SJCRH30 (cell line): ENCODE results near the gene PIM3. TPM values are rescaled to one million over a fixed set of nuclear protein-coding genes. Genes with fewer than 3 reads are reported as not detected.
"Not testable (repeated sequence)": the region's sequence is repeated elsewhere in the genome, so short reads cannot be mapped to it uniquely, and the experiment has no call there.

Source experiments
- DNase-seq, 2 experiments: peaks; one replicate each; pipeline ENCODE4 v3.0.0-alpha.2; 2015 to 2020
- H3K27ac ChIP-seq: fragments of 250-450 bp; sonication (Bioruptor Pico); 2 replicates; pipeline ENCODE4 v1.5.1; 2020; ENCODE audit warnings: mild to moderate bottlenecking, moderate library complexity
- H3K27me3 ChIP-seq: fragments of 250-450 bp; sonication (Bioruptor Pico); 2 replicates; pipeline ENCODE4 v1.5.1; 2020; ENCODE audit warnings: mild to moderate bottlenecking, moderate library complexity
- H3K36me3 ChIP-seq: fragments of 250-450 bp; sonication (Bioruptor Pico); 2 replicates; pipeline ENCODE4 v1.5.1; 2020; ENCODE audit warnings: mild to moderate bottlenecking, moderate library complexity
- H3K4me1 ChIP-seq: fragments of 250-450 bp; sonication (Bioruptor Pico); 2 replicates; pipeline ENCODE4 v1.5.1; 2020; ENCODE audit warnings: mild to moderate bottlenecking, moderate library complexity
- H3K4me3 ChIP-seq: fragments of 250-450 bp; sonication (Bioruptor Pico); 2 replicates; pipeline ENCODE4 v1.5.1; 2020; ENCODE audit warnings: mild to moderate bottlenecking, moderate library complexity
- H3K9me3 ChIP-seq: fragments of 250-450 bp; sonication (Bioruptor Pico); replicated peaks from 2 replicates; pipeline ENCODE4 v1.5.1; 2020; ENCODE audit warnings: mild to moderate bottlenecking, moderate library complexity
- total RNA-seq: library from RNA; depleted of rRNA; stranded (reverse); fragments of >200 nt; shearing (Covaris generic); gene quantifications from 2 replicates; pipeline ENCODE4 v1.2.3, GENCODE V29; 2014

The PIM3 gene
- total RNA-seq, 1 experiment from 2014 or later = 51.2 TPM

DNA sequence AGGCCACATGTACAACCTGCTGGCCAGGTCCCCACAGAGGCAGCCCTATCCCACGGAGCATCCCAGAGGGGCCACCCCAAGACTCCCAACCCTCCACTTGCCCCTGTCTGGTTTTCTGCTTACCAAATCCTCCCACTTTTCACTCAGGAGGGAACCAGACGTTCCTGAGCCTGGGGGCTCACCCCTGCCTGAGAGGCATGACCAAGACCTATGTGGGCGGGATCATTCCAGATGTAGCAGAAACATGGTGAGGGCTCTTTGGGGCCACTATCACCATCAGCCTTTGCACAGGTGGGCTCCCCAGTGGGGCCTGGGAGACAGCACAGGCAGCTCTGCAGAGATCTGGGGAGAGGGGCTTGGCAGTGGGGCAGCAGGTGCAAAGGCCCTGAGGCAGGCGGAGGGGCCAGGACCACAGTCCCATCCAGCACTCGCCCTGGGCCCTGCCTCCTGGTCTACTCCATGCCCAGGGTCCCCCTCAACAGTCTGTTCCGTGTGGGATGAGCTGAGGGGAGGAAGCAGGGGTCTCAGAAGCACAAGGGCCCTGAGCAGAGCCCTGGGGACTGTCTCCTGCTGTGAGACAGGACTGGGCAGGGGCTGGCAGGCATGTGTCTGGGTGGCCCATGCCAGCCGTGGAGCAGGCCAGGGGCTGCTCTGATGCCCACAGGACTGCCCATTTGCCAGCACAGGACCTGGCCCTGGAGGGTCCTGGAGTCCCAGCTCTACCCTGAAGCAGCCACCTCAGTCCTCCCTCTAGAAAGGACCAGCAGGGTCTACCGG is 9.4 kb downstream of the PIM3 start:
- peaks cover 4% of the 10 kb centered on the region; the same call in 1 of the 2 replicates for H3K9me3 ChIP-seq
- no peak overlapping the region for H3K4me3 ChIP-seq
- peaks cover 24% of the 10 kb centered on the region for H3K4me1 ChIP-seq
- H3K36me3 ChIP-seq = no peaks in the 10 kb centered on the region
- H3K27me3 ChIP-seq = no peaks in the 10 kb centered on the region
- H3K27ac ChIP-seq = no peak overlapping the region
- DNase-seq = peak; percentile 13

DNA sequence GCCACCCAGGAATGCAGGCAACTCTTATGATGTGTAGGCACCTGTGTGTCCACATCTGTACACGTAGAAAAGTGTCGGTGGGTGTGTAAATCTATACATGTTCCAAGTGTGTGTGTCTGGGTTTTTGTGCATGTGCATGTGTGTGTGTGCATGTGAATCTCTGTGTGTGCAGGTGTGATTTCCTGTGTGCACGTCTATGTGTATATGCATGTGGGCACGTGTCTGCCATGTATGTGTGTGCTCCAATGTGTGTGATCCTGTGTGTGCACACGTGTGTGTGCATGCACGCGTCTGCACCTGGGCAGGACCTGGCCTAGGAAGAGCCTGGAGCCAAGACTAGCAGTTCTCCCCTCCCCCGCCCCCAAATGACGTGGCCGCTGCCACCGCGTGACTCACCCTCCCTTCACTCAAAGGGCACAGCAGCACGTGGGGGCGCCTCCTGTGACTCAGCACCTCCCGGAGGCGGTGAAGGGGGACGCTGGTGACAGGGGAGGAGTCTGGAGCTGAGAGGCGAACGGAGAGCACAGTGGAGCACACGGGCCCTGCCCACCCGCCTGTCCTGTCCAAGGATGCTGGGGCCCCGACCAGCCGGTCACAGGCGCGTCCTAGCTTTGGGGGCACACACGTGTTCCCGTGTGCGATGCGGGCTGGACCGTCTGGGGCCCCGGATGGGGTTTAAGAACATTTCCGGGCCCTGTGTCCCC is 10.1 kb downstream of the PIM3 start:
- peak; percentile 90 to 92 for DNase-seq
- no peaks in the 10 kb centered on the region for H3K36me3 ChIP-seq
- H3K4me3 ChIP-seq = peak overlapping the region; percentile 48
- H3K27ac ChIP-seq = peak overlapping the region; percentile 28; the same call in 1 of the 2 replicates
- H3K9me3 ChIP-seq = peaks cover 4% of the 10 kb centered on the region; the same call in 1 of the 2 replicates
- peaks cover 22% of the 10 kb centered on the region for H3K4me1 ChIP-seq
- H3K27me3 ChIP-seq = no peaks in the 10 kb centered on the region

- Histone ChIP-seq H3K9me3 (peaks cover 4% of the 10 kb centered on the region; the same call in 1 of the 2 replicates), H3K4me3 (peak overlapping the region; percentile 48), H3K27ac (peak overlapping the region; percentile 28; the same call in 1 of the 2 replicates), H3K36me3 (no peaks in the 10 kb centered on the region), H3K27me3 (no peaks in the 10 kb centered on the region), H3K4me1 (peaks cover 13% of the 10 kb centered on the region)
- DNase-seq = no peak
Measured at GRCh38 chr22:49971232-49972162, 10.9 kb downstream of the PIM3 start.

DNA sequence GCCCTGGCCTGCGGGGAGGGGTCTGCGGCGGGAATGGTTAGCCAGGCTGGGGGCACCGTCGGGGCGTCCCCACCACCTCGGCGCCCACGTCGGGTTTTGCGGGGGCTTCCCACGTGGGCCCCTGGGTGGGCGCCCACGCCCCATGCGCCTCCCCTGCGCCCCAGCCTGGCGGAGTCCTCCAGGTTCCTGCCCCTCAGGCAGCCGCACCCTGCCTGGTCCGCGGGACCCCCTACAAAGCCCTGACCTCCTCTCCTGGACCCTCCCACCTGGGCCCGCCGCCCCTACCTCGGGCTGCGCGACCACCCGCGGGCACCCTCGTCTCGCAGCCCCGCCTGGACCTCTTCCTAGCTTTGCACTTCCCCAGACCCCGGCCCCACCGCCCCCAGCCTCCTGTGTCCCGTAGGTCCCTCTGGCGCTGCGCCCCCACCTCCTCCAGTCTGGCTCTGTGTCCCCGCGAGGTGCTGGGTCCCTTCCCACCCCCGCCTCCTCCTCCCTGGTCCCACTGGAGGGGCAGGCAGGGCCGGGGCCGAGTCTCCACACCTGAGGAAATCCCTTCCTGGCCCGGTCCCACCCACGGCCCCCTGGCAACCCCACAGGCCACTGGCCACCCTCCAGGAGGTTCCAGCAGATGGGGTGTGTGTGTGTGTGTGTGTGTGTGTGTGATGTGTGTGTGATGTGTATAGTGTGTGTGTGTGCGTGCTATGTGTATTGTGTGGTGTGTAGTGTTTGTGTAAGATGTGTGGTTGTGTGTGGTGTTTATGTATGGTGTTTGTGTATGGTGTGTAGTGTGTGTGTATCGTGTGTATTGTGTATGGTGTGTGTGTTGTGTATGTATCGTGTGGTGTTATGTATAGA is 11.8 kb downstream of the PIM3 start:
- Histone ChIP-seq H3K27me3 (no peaks in the 10 kb centered on the region), H3K4me3 (no peak overlapping the region), H3K4me1 (peaks cover 5% of the 10 kb centered on the region; the same call in 1 of the 2 replicates), H3K27ac (no peak overlapping the region), H3K9me3 (peaks cover 4% of the 10 kb centered on the region; the same call in 1 of the 2 replicates), H3K36me3 (no peaks in the 10 kb centered on the region)
- DNase-seq = peak in 1 of 2 experiments; percentile 12

DNA sequence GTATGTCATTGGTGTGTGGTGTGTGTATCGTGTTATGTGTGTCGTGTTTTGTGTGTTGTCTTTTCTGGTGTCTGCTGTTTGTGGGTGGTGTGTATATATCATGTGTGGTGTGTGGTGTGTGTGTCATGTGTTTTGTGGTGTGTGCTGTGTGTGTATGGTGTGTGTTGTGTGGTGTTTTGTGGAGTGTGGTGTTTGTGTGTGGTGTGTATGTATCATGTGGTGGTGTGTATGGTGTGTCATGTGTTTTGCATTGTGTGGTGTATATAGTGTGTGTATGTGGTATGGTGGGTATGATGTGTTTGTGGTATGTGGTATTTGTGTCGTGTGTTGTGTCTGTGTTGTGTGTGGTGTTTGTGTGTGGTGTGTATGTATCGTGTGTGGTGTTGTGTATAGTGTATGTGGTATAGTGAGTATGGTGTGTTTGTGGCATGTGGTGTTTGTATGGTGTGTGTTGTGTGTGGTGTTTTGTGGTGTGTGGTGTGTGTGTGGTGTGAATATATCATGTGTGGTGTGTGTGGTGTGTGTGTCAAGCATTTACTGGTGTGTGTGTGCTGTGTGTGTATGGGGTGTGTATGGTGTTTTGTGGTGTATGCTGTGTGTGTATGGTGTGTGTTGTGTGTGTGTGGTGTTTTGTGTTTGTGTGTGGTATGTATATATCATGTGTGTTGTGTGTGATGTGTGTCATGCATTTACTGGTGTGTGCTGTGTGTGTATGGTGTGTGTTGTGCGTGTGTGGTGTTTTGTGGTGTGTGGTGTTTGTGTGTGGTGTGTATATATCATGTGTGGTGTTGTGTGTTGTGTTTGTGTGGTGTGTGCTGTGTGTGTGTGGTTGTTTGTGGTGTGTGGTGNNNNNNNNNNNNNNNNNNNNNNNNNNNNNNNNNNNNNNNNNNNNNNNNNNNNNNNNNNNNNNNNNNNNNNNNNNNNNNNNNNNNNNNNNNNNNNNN is 12.7 kb downstream of the PIM3 start:
- no peak overlapping the region for H3K27ac ChIP-seq
- no peaks in the 10 kb centered on the region for H3K36me3 ChIP-seq
- peaks cover 4% of the 10 kb centered on the region; the same call in 1 of the 2 replicates for H3K9me3 ChIP-seq
- no peak for DNase-seq
- H3K4me3 ChIP-seq = no peak overlapping the region
- H3K4me1 ChIP-seq = peaks cover 3% of the 10 kb centered on the region; the same call in 1 of the 2 replicates
- H3K27me3 ChIP-seq = no peaks in the 10 kb centered on the region

GRCh38 chr22:49975543-49976389 is 15.2 kb downstream of the PIM3 start:
- Histone ChIP-seq H3K4me1 (no peaks in the 10 kb centered on the region), H3K9me3 (peaks cover 10% of the 10 kb centered on the region), H3K36me3 (no peaks in the 10 kb centered on the region), H3K4me3 (no peak overlapping the region), H3K27me3 (no peaks in the 10 kb centered on the region), H3K27ac (no peak overlapping the region)
- peak in 1 of 2 experiments; percentile 24 for DNase-seq

DNA sequence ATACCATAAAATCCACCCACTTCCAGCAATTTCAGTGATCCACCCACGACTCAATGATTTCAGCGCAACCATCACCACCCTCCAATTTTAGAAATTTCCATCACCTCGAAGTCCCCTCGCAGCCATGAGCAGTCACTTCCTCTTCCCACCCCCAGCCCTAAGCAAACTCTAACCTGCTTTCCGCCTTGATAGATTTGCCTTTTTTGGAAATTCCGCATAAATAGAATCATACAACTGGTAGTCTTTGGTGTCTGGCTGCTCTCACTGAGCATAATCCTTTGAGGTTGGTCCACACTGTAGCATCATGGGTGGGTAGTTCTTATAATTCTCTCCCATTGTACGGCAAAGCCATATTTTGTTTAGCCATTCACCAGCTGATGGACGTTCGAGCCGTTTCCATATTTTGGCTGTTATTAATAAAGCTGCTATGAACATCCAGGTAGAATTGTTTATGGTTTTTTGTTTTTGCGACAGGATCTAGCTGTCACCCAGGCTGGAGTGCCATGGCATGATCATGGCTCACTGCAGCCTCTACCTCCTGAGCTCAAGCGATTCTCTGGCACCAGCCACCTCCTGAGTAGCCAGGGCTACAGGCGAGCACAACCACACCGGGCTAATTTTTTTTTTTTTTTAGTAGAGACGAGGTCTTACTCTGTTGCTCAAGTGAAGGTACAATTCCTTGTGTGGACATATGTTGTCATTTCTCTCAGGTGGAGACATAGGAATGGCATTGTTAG is 16.0 kb downstream of the PIM3 start:
- H3K27me3 ChIP-seq = no peaks in the 10 kb centered on the region
- no peaks in the 10 kb centered on the region for H3K4me1 ChIP-seq
- no peak for DNase-seq
- no peak overlapping the region for H3K27ac ChIP-seq
- H3K36me3 ChIP-seq = no peaks in the 10 kb centered on the region
- no peak overlapping the region for H3K4me3 ChIP-seq
- peaks cover 10% of the 10 kb centered on the region for H3K9me3 ChIP-seq

GRCh38 chr22:49977578-49977977 is 17.0 kb downstream of the PIM3 start:
- H3K36me3 ChIP-seq = no peaks in the 10 kb centered on the region
- DNase-seq = no peak
- H3K9me3 ChIP-seq = peaks cover 10% of the 10 kb centered on the region
- no peaks in the 10 kb centered on the region for H3K27me3 ChIP-seq
- no peak overlapping the region for H3K4me3 ChIP-seq
- H3K4me1 ChIP-seq = no peaks in the 10 kb centered on the region
- H3K27ac ChIP-seq = no peak overlapping the region

GRCh38 chr22:49979587-49980264 is 19.2 kb downstream of the PIM3 start:
- peak; percentile 51 to 74 for DNase-seq
- H3K27me3 ChIP-seq = no peaks in the 10 kb centered on the region
- H3K9me3 ChIP-seq = peaks cover 6% of the 10 kb centered on the region; the same call in 1 of the 2 replicates
- H3K36me3 ChIP-seq = no peaks in the 10 kb centered on the region
- no peak overlapping the region for H3K4me3 ChIP-seq
- H3K27ac ChIP-seq = no peak overlapping the region
- no peaks in the 10 kb centered on the region for H3K4me1 ChIP-seq

- not testable (repeated sequence) for H3K4me1 ChIP-seq, H3K36me3 ChIP-seq, DNase-seq, H3K27me3 ChIP-seq, H3K27ac ChIP-seq, H3K4me3 ChIP-seq
- peaks cover 11% of the 10 kb centered on the region; the same call in 1 of the 2 replicates for H3K9me3 ChIP-seq
Measured at GRCh38 chr22:49981799-49982198, 21.2 kb downstream of the PIM3 start.
